Fibroblast of the aortic adventitia (primary cell): Measurements from ENCODE around the gene SYTL1. TPM values are rescaled to one million over a fixed set of nuclear protein-coding genes. Genes with fewer than 3 reads are reported as not detected.
A peak's percentile ranks its signal among the peaks of the same experiment; 100 is the strongest.

ENCODE experiments used
- DNase-seq: peaks from one replicate; pipeline ENCODE4 v3.0.0-alpha.2; 2010; ENCODE audit warnings: low read depth
- H3K4me3 ChIP-seq: 2 replicates; pipeline ENCODE4 v1.5.1; 2011; ENCODE audit warnings: low read depth, mild to moderate bottlenecking, control low read depth, low read length, moderate library complexity
- CTCF ChIP-seq: IDR thresholded peaks from 2 replicates; pipeline ENCODE4 v1.5.1; 2011; ENCODE audit warnings: mild to moderate bottlenecking, low read length, control low read depth, inconsistent platforms; ENCODE audit not compliant: insufficient read depth
- total RNA-seq: library from RNA; depleted of rRNA; stranded (reverse); fragments of >200 nt; gene quantifications from 2 replicates; pipeline ENCODE4 v1.2.3, GENCODE V29; 2012; ENCODE audit warnings: low replicate concordance

Gene SYTL1
- total RNA-seq, 1 donor: 0.09 TPM

- TF ChIP-seq CTCF: peak; percentile 50
- DNase-seq: peak; percentile 83
Measured at GRCh38 chr1:27392096-27392777, 50.4 kb downstream of the SYTL1 start, which contains the start of gene GPR3. GPR3 (plus strand) TSS chr1:27392622; CDS start chr1:27393799, 1,177 bp downstream.

GRCh38 chr1:27392778-27393635, 51.2 kb downstream of the SYTL1 start:
- H3K4me3 ChIP-seq: peak overlapping the region; percentile 71
- peak; percentile 20 for TF ChIP-seq CTCF
- DNase-seq: no peak

More at GRCh38 chr1:27392096-27392777, 50.4 kb downstream of the SYTL1 start, which contains the start of gene GPR3:
- H3K4me3 ChIP-seq: peak within 1 kb of the TSS; percentile 71

- no peak overlapping the region for H3K4me3 ChIP-seq
- no peak for DNase-seq
- no peak for TF ChIP-seq CTCF
Measured at GRCh38 chr1:27393641-27394281, 51.9 kb downstream of the SYTL1 start.

- no peak overlapping the region for H3K4me3 ChIP-seq
- no peak for TF ChIP-seq CTCF
- no peak for DNase-seq
Measured at GRCh38 chr1:27394282-27394658, 52.4 kb downstream of the SYTL1 start.

- no peak for DNase-seq
- TF ChIP-seq CTCF: no peak
- no peak overlapping the region for H3K4me3 ChIP-seq
Measured at GRCh38 chr1:27394925-27395324, 53.1 kb downstream of the SYTL1 start.

GRCh38 chr1:27395441-27396195, 53.8 kb downstream of the SYTL1 start:
- DNase-seq: peak; percentile 78
- peak; percentile 95 for TF ChIP-seq CTCF
- H3K4me3 ChIP-seq: no peak overlapping the region
